ENCODE results near the gene MSMB.
"Not testable (repeated sequence)": the region's sequence is repeated elsewhere in the genome, so short reads cannot be mapped to it uniquely, and the experiment has no call there.

DNA sequence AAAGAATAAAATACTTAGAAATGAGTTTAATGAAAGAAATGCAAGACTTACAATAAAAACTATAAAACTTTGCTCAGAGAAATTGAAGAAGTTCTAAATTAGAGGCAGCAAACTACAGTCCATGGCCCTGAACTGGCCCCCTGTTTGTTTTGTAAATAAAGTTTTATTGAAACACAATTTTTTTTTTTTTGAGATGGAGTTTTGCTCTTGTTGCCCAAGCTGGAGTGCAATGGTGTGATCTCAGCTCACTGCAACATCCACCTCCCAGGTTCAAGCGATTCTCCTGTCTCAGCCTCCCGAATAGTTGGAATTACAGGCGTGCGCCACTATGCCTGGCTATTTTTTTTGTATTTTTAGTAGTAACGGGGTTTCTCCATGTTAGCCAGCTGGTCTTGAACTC lies 11.9 kb upstream of the MSMB start:
- TF ChIP-seq POLR2A (IDR thresholded peaks at IDR 0.05; ENCODE audit: low read depth, low read length); TAF1 (IDR thresholded peaks at IDR 0.05; ENCODE audit: borderline replicate concordance, low read depth, low read length): not testable (repeated sequence)

All from GM12892 (cell line).